ENCODE results near the gene WASF2.

WASF2 gene

GRCh38 chr1:27521336-27521831, 31.4 kb upstream of the WASF2 start:
- Histone ChIP-seq H3K23ac (ENCODE audit: low read length in 2 of 2) (no peak overlapping the region), H3K9me3 (ENCODE audit: control insufficient read depth, low read length) (no peaks in the 10 kb centered on the region), H4K91ac (ENCODE audit: low read length) (peak overlapping the region; percentile 89), H2AFZ (ENCODE audit: low read depth, low read length) (peak overlapping the region; percentile 39), H3K4me3 (ENCODE audit: insufficient read depth in 1 of 2, low read depth in 1 of 2, low read length in 2 of 2) (no peak overlapping the region), H3K14ac (ENCODE audit: low read length in 2 of 2) (peak overlapping the region in 1 of 2 experiments; percentile 45), H3K27me3 (ENCODE audit: control insufficient read depth in 1 of 2, insufficient read depth in 1 of 2, low read length in 2 of 2) (no peaks in the 10 kb centered on the region), H3K4me2 (ENCODE audit: low read length, poor library complexity, severe bottlenecking) (no peak overlapping the region), H2BK12ac (ENCODE audit: low read length in 2 of 2) (peak overlapping the region; percentile 14 to 46), H3K9ac (ENCODE audit: low read length) (peak overlapping the region; percentile 71), H2AK5ac (ENCODE audit: low read length, severe bottlenecking) (peak overlapping the region; percentile 17), H2BK5ac (ENCODE audit: low read depth, low read length, poor library complexity, severe bottlenecking) (no peak overlapping the region), H3K79me1 (replicated peaks; ENCODE audit: low read length, poor library complexity, severe bottlenecking) (no peaks in the 10 kb centered on the region), H3K36me3 (ENCODE audit: control insufficient read depth in 1 of 2, insufficient read depth in 2 of 2, low read depth in 1 of 2, low read length in 2 of 2) (no peaks in the 10 kb centered on the region), H2BK120ac (ENCODE audit: low read depth, low read length) (no peak overlapping the region), H3K27ac (ENCODE audit: low read length, poor library complexity, severe bottlenecking) (no peak overlapping the region), H3K4ac (ENCODE audit: low read depth in 1 of 2, low read length in 2 of 2) (peak overlapping the region in 1 of 2 experiments; percentile 60), H3K4me1 (ENCODE audit: control insufficient read depth, insufficient read depth, low read depth, low read length) (peaks cover 55% of the 10 kb centered on the region), H4K8ac (ENCODE audit: low read length) (peak overlapping the region; percentile 29), H2BK15ac (ENCODE audit: low read depth, poor library complexity, severe bottlenecking) (peak overlapping the region; percentile 26), H3K18ac (ENCODE audit: low read depth in 1 of 2, low read length in 2 of 2) (peak overlapping the region; percentile 29 to 40)
- DNase-seq: no peak
- 82% methylated on average over 18 of the region's 20 CpGs for WGBS

GRCh38 chr1:27520651-27521050, 30.7 kb upstream of the WASF2 start:
- Histone ChIP-seq H4K8ac (ENCODE audit: low read length) (no peak overlapping the region), H3K79me1 (replicated peaks; ENCODE audit: low read length, poor library complexity, severe bottlenecking) (no peaks in the 10 kb centered on the region), H3K23ac (ENCODE audit: low read length in 2 of 2) (no peak overlapping the region), H2BK5ac (ENCODE audit: low read depth, low read length, poor library complexity, severe bottlenecking) (no peak overlapping the region), H2BK15ac (ENCODE audit: low read depth, poor library complexity, severe bottlenecking) (no peak overlapping the region), H2BK12ac (ENCODE audit: low read length in 2 of 2) (peak overlapping the region in 1 of 2 experiments; percentile 23), H4K91ac (ENCODE audit: low read length) (peak overlapping the region; percentile 70), H2AFZ (ENCODE audit: low read depth, low read length) (no peak overlapping the region), H3K18ac (ENCODE audit: low read depth in 1 of 2, low read length in 2 of 2) (peak overlapping the region; percentile 28 to 40), H3K4me3 (ENCODE audit: insufficient read depth in 1 of 2, low read depth in 1 of 2, low read length in 2 of 2) (no peak overlapping the region), H3K27ac (ENCODE audit: low read length, poor library complexity, severe bottlenecking) (no peak overlapping the region), H3K4me2 (ENCODE audit: low read length, poor library complexity, severe bottlenecking) (no peak overlapping the region), H3K4ac (ENCODE audit: low read depth in 1 of 2, low read length in 2 of 2) (no peak overlapping the region), H2BK120ac (ENCODE audit: low read depth, low read length) (no peak overlapping the region), H3K36me3 (ENCODE audit: control insufficient read depth in 1 of 2, insufficient read depth in 2 of 2, low read depth in 1 of 2, low read length in 2 of 2) (no peaks in the 10 kb centered on the region), H3K14ac (ENCODE audit: low read length in 2 of 2) (no peak overlapping the region), H2AK5ac (ENCODE audit: low read length, severe bottlenecking) (no peak overlapping the region), H3K9ac (ENCODE audit: low read length) (peak overlapping the region; percentile 71), H3K27me3 (ENCODE audit: control insufficient read depth in 1 of 2, insufficient read depth in 1 of 2, low read length in 2 of 2) (no peaks in the 10 kb centered on the region), H3K9me3 (ENCODE audit: control insufficient read depth, low read length) (no peaks in the 10 kb centered on the region), H3K4me1 (ENCODE audit: control insufficient read depth, insufficient read depth, low read depth, low read length) (peaks cover 47% of the 10 kb centered on the region)
- DNase-seq: no peak
- 70% methylated on average over 4 of the region's 4 CpGs for WGBS

- peak overlapping the region; percentile 45 for H2BK120ac ChIP-seq (ENCODE audit: low read depth, low read length)
- WGBS: 60% methylated on average over 24 of the region's 24 CpGs
- peak overlapping the region; percentile 41 to 59 for H3K18ac ChIP-seq (ENCODE audit: low read depth in 1 of 2, low read length in 2 of 2)
- no peak overlapping the region for H3K23ac ChIP-seq (ENCODE audit: low read length in 2 of 2)
- H2BK15ac ChIP-seq (ENCODE audit: low read depth, poor library complexity, severe bottlenecking): peak overlapping the region; percentile 78
- H2AFZ ChIP-seq (ENCODE audit: low read depth, low read length): no peak overlapping the region
- no peak overlapping the region for H3K4me2 ChIP-seq (ENCODE audit: low read length, poor library complexity, severe bottlenecking)
- no peak overlapping the region for H3K9ac ChIP-seq (ENCODE audit: low read length)
- DNase-seq: no peak
- no peak overlapping the region for H2BK5ac ChIP-seq (ENCODE audit: low read depth, low read length, poor library complexity, severe bottlenecking)
- peak overlapping the region; percentile 93 for H4K91ac ChIP-seq (ENCODE audit: low read length)
- H3K79me1 ChIP-seq (replicated peaks; ENCODE audit: low read length, poor library complexity, severe bottlenecking): no peaks in the 10 kb centered on the region
- peak overlapping the region in 1 of 2 experiments; percentile 68 for H3K4ac ChIP-seq (ENCODE audit: low read depth in 1 of 2, low read length in 2 of 2)
- no peaks in the 10 kb centered on the region for H3K36me3 ChIP-seq (ENCODE audit: control insufficient read depth in 1 of 2, insufficient read depth in 2 of 2, low read depth in 1 of 2, low read length in 2 of 2)
- no peak overlapping the region for H2AK5ac ChIP-seq (ENCODE audit: low read length, severe bottlenecking)
- peak overlapping the region; percentile 49 to 61 for H2BK12ac ChIP-seq (ENCODE audit: low read length in 2 of 2)
- no peak overlapping the region for H3K27ac ChIP-seq (ENCODE audit: low read length, poor library complexity, severe bottlenecking)
- H3K4me1 ChIP-seq (ENCODE audit: control insufficient read depth, insufficient read depth, low read depth, low read length): peaks cover 41% of the 10 kb centered on the region
- H4K8ac ChIP-seq (ENCODE audit: low read length): peak overlapping the region; percentile 82
- H3K27me3 ChIP-seq (ENCODE audit: control insufficient read depth in 1 of 2, insufficient read depth in 1 of 2, low read length in 2 of 2): no peaks in the 10 kb centered on the region
- peak overlapping the region in 1 of 2 experiments; percentile 8 for H3K14ac ChIP-seq (ENCODE audit: low read length in 2 of 2)
- H3K9me3 ChIP-seq (ENCODE audit: control insufficient read depth, low read length): no peaks in the 10 kb centered on the region
- no peak overlapping the region for H3K4me3 ChIP-seq (ENCODE audit: insufficient read depth in 1 of 2, low read depth in 1 of 2, low read length in 2 of 2)
These were observed 29.6 kb upstream of the WASF2 start for GRCh38 chr1:27519331-27520258.

- 84% methylated on average over 7 of the region's 7 CpGs for WGBS
- peak overlapping the region; percentile 32 for H4K8ac ChIP-seq (ENCODE audit: low read length)
These were observed 28.8 kb upstream of the WASF2 start for GRCh38 chr1:27518808-27519207.

More at GRCh38 chr1:27518808-27519207, 28.8 kb upstream of the WASF2 start:
- Histone ChIP-seq H2BK120ac (ENCODE audit: low read depth, low read length) (no peak overlapping the region), H2BK5ac (ENCODE audit: low read depth, low read length, poor library complexity, severe bottlenecking) (no peak overlapping the region), H3K23ac (ENCODE audit: low read length in 2 of 2) (no peak overlapping the region), H3K4me1 (ENCODE audit: control insufficient read depth, insufficient read depth, low read depth, low read length) (peaks cover 37% of the 10 kb centered on the region), H3K79me1 (replicated peaks; ENCODE audit: low read length, poor library complexity, severe bottlenecking) (no peaks in the 10 kb centered on the region), H2AFZ (ENCODE audit: low read depth, low read length) (no peak overlapping the region), H3K9ac (ENCODE audit: low read length) (no peak overlapping the region), H3K18ac (ENCODE audit: low read depth in 1 of 2, low read length in 2 of 2) (no peak overlapping the region), H3K4ac (ENCODE audit: low read depth in 1 of 2, low read length in 2 of 2) (peak overlapping the region in 1 of 2 experiments; percentile 68), H2BK12ac (ENCODE audit: low read length in 2 of 2) (no peak overlapping the region), H3K27me3 (ENCODE audit: control insufficient read depth in 1 of 2, insufficient read depth in 1 of 2, low read length in 2 of 2) (no peaks in the 10 kb centered on the region), H3K14ac (ENCODE audit: low read length in 2 of 2) (no peak overlapping the region), H3K27ac (ENCODE audit: low read length, poor library complexity, severe bottlenecking) (no peak overlapping the region), H3K4me2 (ENCODE audit: low read length, poor library complexity, severe bottlenecking) (no peak overlapping the region), H2BK15ac (ENCODE audit: low read depth, poor library complexity, severe bottlenecking) (no peak overlapping the region), H3K4me3 (ENCODE audit: insufficient read depth in 1 of 2, low read depth in 1 of 2, low read length in 2 of 2) (no peak overlapping the region), H4K91ac (ENCODE audit: low read length) (no peak overlapping the region), H3K9me3 (ENCODE audit: control insufficient read depth, low read length) (no peaks in the 10 kb centered on the region), H3K36me3 (ENCODE audit: control insufficient read depth in 1 of 2, insufficient read depth in 2 of 2, low read depth in 1 of 2, low read length in 2 of 2) (no peaks in the 10 kb centered on the region), H2AK5ac (ENCODE audit: low read length, severe bottlenecking) (no peak overlapping the region)
- DNase-seq: no peak

Data from mesenchymal stem cell (in vitro differentiated cells and primary cell).